Camera-type eye (tissue), 1 donor: ENCODE measurements around the gene ZNF860. TPM values are rescaled to one million over a fixed set of nuclear protein-coding genes. Genes with fewer than 3 reads are reported as not detected.

Source experiments
- total RNA-seq: library from RNA; depleted of rRNA; stranded (reverse); fragments of >200 nt; gene quantifications from one replicate; pipeline ENCODE4 v1.2.3, GENCODE V29; 2014

ZNF860 gene
- total RNA-seq, result 4.7 TPM

DNA sequence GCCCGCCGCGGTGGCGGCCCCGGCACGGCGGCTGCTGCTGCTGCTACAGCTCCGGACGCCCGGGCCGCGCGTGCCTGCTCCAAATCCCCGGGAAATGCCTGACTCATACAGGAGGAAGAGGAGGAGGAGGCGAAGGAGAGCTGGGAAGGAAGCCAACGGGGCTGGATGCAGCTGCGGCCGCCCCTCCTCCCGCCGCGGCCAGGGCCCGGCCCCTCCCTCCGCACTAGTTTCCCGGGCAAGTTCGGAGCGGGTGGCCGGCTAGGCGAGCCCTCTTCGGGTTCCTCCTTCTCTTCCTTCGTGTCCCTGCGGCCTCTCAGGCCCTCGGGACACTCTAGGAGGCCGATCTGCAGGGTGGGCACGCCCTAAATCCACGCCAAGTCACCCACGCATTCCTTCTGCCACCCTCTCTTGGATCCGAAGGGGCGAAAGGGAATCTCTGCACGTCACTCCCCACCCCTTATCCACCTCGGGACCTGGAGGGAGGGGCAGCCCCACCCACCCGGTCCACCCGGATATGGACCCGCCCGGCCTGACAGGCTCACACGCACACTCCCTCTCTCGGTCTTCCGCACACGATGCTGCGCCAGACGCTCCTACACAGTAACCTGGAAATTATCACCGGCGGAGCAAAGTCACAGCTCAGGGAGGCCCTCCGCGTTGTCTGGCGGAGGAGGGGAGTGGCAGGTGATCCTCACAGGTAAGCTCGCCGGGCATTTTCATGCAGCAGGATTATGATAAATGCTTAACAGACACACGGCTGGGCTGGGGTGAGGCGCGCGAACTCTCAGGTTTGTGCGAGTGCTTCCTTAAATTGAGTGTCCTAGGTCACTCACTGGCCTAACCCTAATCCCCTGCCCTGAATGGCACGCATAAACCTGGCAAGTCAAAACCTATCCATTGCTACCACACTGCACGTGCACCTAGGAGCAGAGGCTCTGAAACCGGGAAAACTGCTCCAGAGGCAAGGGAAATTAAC is at the start of gene ZNF860, which contains the start of gene OSBPL10:
ZNF860 (plus strand) TSS at position 545 of the 976 bp plus-strand sequence. CDS start 7,330 bp downstream, outside the sequence.
OSBPL10 (minus strand) TSS at position 57 of the 976 bp plus-strand sequence. CDS start 83 bp downstream, outside the sequence.

Other genes with a start within 250 kb of the ZNF860 start
- gene OSBPL10, start 488 bp upstream of the ZNF860 start, total RNA-seq, result 42.4 TPM
- gene GPD1L, start 124.9 kb downstream of the ZNF860 start, total RNA-seq, result 45.4 TPM